GM21447 (cell line): Measurements from ENCODE around the gene ACTG2.
"Not testable (repeated sequence)": the region's sequence is repeated elsewhere in the genome, so short reads cannot be mapped to it uniquely, and the experiment has no call there.

Experiments
- ATAC-seq: cut with Tn5 transposase; IDR thresholded peaks from one replicate; pipeline ENCODE4 v1.9.1; 2021; ENCODE audit not compliant: unreplicated experiment

The ACTG2 gene

GRCh38 chr2:73891276-73891901, 1.4 kb upstream of the ACTG2 start:
- ATAC-seq: no peak

- ATAC-seq: no peak
Measured at GRCh38 chr2:73893764-73894474, 1.1 kb downstream of the ACTG2 start.

GRCh38 chr2:73894475-73894850, 1.7 kb downstream of the ACTG2 start:
- no peak for ATAC-seq

- no peak for ATAC-seq
Measured at GRCh38 chr2:73894877-73895276, 2.1 kb downstream of the ACTG2 start.

GRCh38 chr2:73895473-73895872, 2.7 kb downstream of the ACTG2 start:
- no peak for ATAC-seq

GRCh38 chr2:73896362-73897239, 3.8 kb downstream of the ACTG2 start:
- ATAC-seq: peak; percentile 80

GRCh38 chr2:73897240-73897583, 4.4 kb downstream of the ACTG2 start:
- no peak for ATAC-seq

- no peak for ATAC-seq
Measured at GRCh38 chr2:73897934-73898333, 5.1 kb downstream of the ACTG2 start.

- no peak for ATAC-seq
Measured at GRCh38 chr2:73899801-73900336, 7.1 kb downstream of the ACTG2 start.

- no peak for ATAC-seq
Measured at GRCh38 chr2:73901143-73901542, 8.3 kb downstream of the ACTG2 start.

GRCh38 chr2:73902284-73902683, 9.5 kb downstream of the ACTG2 start:
- no peak for ATAC-seq

GRCh38 chr2:73903313-73903712, 10.5 kb downstream of the ACTG2 start:
- ATAC-seq: no peak

GRCh38 chr2:73903949-73904613, 11.3 kb downstream of the ACTG2 start:
- not testable (repeated sequence) for ATAC-seq

- no peak for ATAC-seq
Measured at GRCh38 chr2:73904952-73905351, 12.1 kb downstream of the ACTG2 start.

GRCh38 chr2:73906847-73907505, 14.2 kb downstream of the ACTG2 start:
- no peak for ATAC-seq

- ATAC-seq: no peak
Measured at GRCh38 chr2:73907840-73908452, 15.1 kb downstream of the ACTG2 start.

- ATAC-seq: no peak
Measured at GRCh38 chr2:73908689-73909652, 16.2 kb downstream of the ACTG2 start.

GRCh38 chr2:73910873-73911547, 18.2 kb downstream of the ACTG2 start:
- no peak for ATAC-seq
